SK-N-SH (cell line): ENCODE measurements around the gene ITGAL. TPM values are rescaled to one million over a fixed set of nuclear protein-coding genes. Genes with fewer than 3 reads are reported as not detected.

ENCODE experiments used
- CHD2 ChIP-seq: fragments of 150-350 bp; IDR thresholded peaks from 2 replicates; pipeline ENCODE4 v1.6.1; 2018; ENCODE audit warnings: low read length; ENCODE audit not compliant: partially characterized antibody
- JUND ChIP-seq: IDR thresholded peaks from 2 replicates; pipeline ENCODE4 v1.4.0; 2012
- SIN3A ChIP-seq: IDR thresholded peaks from 2 replicates; pipeline ENCODE4 v1.6.1; 2012; ENCODE audit warnings: low read depth, mild to moderate bottlenecking, low read length, moderate library complexity, borderline replicate concordance
- TCF12 ChIP-seq: IDR thresholded peaks from 2 replicates; pipeline ENCODE4 v1.4.0; 2012
- polyA plus RNA-seq, 3 experiments: library from polyadenylated mRNA; depleted of rRNA; stranded (reverse); fragments of >200 nt; gene quantifications; 2 replicates each; pipeline ENCODE4 v1.2.3, GENCODE V29; 2012
- small RNA-seq, 7 experiments: library from RNA; depleted of rRNA; stranded (forward); fragments of <200 nt; gene quantifications; one replicate each; pipeline ENCODE3, GENCODE V24; 2012
- TF ChIP-seq, protein P1 (sequence below): fragments of 200-600 bp; sonication (generic); IDR thresholded peaks from 2 replicates; pipeline ENCODE4 v1.6.1; 2017; ENCODE audit warnings: antibody characterized with exemption, mild to moderate bottlenecking, moderate library complexity

ITGAL gene
- polyA plus RNA-seq, 1 of the 3 experiments (the other 2 are of a cell fraction): 0.12 TPM

GRCh38 chr16:30571445-30572322 is 99.1 kb downstream of the ITGAL start, which contains the start of gene ZNF688 (continued):
- TF ChIP-seq TCF12 (no peak), SIN3A (peak; percentile 99), JUND (peak; percentile 16; the same call in 1 of the 2 replicates), CHD2 (peak; percentile 89)
- TF ChIP-seq, protein P1, sequence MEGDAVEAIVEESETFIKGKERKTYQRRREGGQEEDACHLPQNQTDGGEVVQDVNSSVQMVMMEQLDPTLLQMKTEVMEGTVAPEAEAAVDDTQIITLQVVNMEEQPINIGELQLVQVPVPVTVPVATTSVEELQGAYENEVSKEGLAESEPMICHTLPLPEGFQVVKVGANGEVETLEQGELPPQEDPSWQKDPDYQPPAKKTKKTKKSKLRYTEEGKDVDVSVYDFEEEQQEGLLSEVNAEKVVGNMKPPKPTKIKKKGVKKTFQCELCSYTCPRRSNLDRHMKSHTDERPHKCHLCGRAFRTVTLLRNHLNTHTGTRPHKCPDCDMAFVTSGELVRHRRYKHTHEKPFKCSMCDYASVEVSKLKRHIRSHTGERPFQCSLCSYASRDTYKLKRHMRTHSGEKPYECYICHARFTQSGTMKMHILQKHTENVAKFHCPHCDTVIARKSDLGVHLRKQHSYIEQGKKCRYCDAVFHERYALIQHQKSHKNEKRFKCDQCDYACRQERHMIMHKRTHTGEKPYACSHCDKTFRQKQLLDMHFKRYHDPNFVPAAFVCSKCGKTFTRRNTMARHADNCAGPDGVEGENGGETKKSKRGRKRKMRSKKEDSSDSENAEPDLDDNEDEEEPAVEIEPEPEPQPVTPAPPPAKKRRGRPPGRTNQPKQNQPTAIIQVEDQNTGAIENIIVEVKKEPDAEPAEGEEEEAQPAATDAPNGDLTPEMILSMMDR: no peak
- TF ChIP-seq, all 33 proteins: peak for 14

Small RNA genes within 50 kb of the gene (small RNA-seq; reads per million reads assigned to genes)
- gene MIR4518 (0 reads per million in 7 experiments), gene RF00019 (0 reads per million in 7 experiments), gene RNU7-61P (0 to 5.2 (median 0.48) reads per million in 7 experiments)

Other genes with a start within 250 kb of the ITGAL start
- 1.9 and 5.3 TPM in 2 replicates for gene NPIPB13, start 224.3 kb upstream of the ITGAL start, polyA plus RNA-seq (2012; rRNA removed)
- 80.8 and 85.3 TPM in 2 replicates for gene CD2BP2, start 117.4 kb upstream of the ITGAL start, polyA plus RNA-seq (2012; rRNA removed)
- gene TBC1D10B, start 102.2 kb upstream of the ITGAL start, polyA plus RNA-seq (2012; rRNA removed): 15.7 and 20.5 TPM in 2 replicates
- gene MYL11, start 97.9 kb upstream of the ITGAL start, polyA plus RNA-seq (2012; rRNA removed): 0.23 TPM in 1 of 2 replicates, not detected in the other
- 0.13 and 0.25 TPM in 2 replicates for gene SEPTIN1, start 90.2 kb upstream of the ITGAL start, polyA plus RNA-seq (2012; rRNA removed)
- gene ZNF48, start 77.3 kb upstream of the ITGAL start, polyA plus RNA-seq (2012; rRNA removed): 7.9 and 8.8 TPM in 2 replicates
- gene ZNF771, start 65.1 kb upstream of the ITGAL start, polyA plus RNA-seq (2012; rRNA removed): 20.4 and 21.7 TPM in 2 replicates
- 78.9 and 79.2 TPM in 2 replicates for gene DCTPP1, start 42.7 kb upstream of the ITGAL start, polyA plus RNA-seq (2012; rRNA removed)
- gene SEPHS2, start 26.9 kb upstream of the ITGAL start, polyA plus RNA-seq (2012; rRNA removed): 30.8 and 36.3 TPM in 2 replicates
- gene ZNF768, start 53.8 kb downstream of the ITGAL start, polyA plus RNA-seq (2012; rRNA removed): 26.0 and 26.5 TPM in 2 replicates
- 5.6 and 5.8 TPM in 2 replicates for gene ZNF747, start 62.1 kb downstream of the ITGAL start, polyA plus RNA-seq (2012; rRNA removed)
- gene ZNF764, start 85.6 kb downstream of the ITGAL start, polyA plus RNA-seq (2012; rRNA removed): 2.8 and 3.4 TPM in 2 replicates
- gene ZNF688, start 99.0 kb downstream of the ITGAL start, polyA plus RNA-seq (2012; rRNA removed): 9.1 and 13.4 TPM in 2 replicates
- 8.8 and 10.6 TPM in 2 replicates for gene ZNF785, start 113.0 kb downstream of the ITGAL start, polyA plus RNA-seq (2012; rRNA removed)
- 2.9 and 3.4 TPM in 2 replicates for gene ZNF689, start 137.6 kb downstream of the ITGAL start, polyA plus RNA-seq (2012; rRNA removed)
- 7.5 and 13.5 TPM in 2 replicates for gene PRR14, start 178.2 kb downstream of the ITGAL start, polyA plus RNA-seq (2012; rRNA removed)
- 9.6 and 11.5 TPM in 2 replicates for gene FBRS, start 185.7 kb downstream of the ITGAL start, polyA plus RNA-seq (2012; rRNA removed)
- 3.7 and 5.6 TPM in 2 replicates for gene SRCAP, start 226.4 kb downstream of the ITGAL start, polyA plus RNA-seq (2012; rRNA removed)